Stimulated activated effector memory CD8-positive, alpha-beta T cell treated with anti-CD3 and anti-CD28 coated beads, Interleukin-12 subunit alpha, Interleukin-12 subunit beta, amount 100 ng/mL, for 72 hours (primary cell): ENCODE results near the gene DUSP10.
A peak's percentile ranks its signal among the peaks of the same experiment; 100 is the strongest.

Experiments used
- ATAC-seq: fragments of 150-1000 bp; cut with Tn5 transposase; 2 replicates; pipeline ENCODE4 v1.10.0; 2021
- DNase-seq, 2 donors: peaks; one replicate each; pipeline ENCODE4 v3.0.0; 2021 to 2022; ENCODE audit warnings: low spot score in 2 of 2
- H3K27ac Mint-ChIP-seq: one replicate; pipeline ENCODE4 v1.8.0; 2022; ENCODE audit warnings: mild to moderate bottlenecking, mixed read lengths
- H3K36me3 Mint-ChIP-seq: one replicate; pipeline ENCODE4 v1.8.0; 2022; ENCODE audit warnings: mild to moderate bottlenecking, mixed read lengths
- H3K4me1 Mint-ChIP-seq: one replicate; pipeline ENCODE4 v1.8.0; 2022; ENCODE audit warnings: mixed read lengths
- H3K4me3 Mint-ChIP-seq: one replicate; pipeline ENCODE4 v1.8.0; 2022; ENCODE audit warnings: mild to moderate bottlenecking, mixed read lengths
- H3K9me3 Mint-ChIP-seq: one replicate; pipeline ENCODE4 v1.8.0; 2022; ENCODE audit warnings: mixed read lengths

DUSP10 gene

DNA sequence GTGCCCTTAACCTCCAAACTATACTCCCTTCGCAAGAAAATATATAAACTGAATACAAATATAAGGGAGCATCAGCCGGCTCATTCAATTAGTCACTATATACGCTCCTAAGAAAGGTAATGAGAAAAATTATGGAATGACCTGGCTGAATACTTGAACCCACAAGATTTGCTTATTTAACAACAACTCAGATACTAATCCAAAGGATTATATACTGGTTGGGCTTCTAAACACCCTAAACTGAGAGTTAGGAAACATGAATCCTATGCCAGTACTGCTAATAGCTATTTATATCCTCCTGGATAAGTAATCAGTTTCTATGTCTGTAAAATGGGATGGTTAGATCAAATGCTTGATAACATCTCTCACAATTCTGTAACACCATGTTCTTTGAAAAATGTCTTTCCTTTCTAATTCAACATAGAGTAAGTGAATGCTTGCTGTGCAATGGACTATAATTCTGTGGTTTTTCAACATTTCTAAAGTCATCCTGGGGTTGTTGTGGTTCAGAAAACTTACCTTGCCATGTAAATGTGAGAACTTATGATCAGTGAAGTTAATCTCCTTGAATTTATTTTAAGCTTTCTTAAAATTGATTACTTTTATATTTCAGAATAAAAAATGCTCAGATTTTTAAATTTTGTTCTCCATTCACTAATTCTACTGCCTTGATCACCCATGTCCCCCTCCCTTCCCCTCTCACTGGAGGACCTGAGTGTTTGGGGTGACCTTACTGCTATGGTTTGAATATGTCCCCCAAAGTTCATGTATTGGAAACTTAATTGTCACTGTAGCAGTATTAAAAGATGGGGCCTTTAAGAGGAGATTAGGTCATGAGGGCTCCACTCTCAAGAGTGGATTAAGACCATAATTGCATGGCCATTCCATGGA lies 14.5 kb downstream of the DUSP10 start:
- ATAC-seq (peak; percentile 53), DNase-seq (no peak)
- Mint-ChIP-seq H3K36me3 (peaks cover 11% of the 10 kb centered on the region), H3K27ac (peak overlapping the region; percentile 94), H3K4me3 (peak overlapping the region; percentile 66), H3K4me1 (peaks cover 76% of the 10 kb centered on the region), H3K9me3 (no peaks in the 10 kb centered on the region)

DNA sequence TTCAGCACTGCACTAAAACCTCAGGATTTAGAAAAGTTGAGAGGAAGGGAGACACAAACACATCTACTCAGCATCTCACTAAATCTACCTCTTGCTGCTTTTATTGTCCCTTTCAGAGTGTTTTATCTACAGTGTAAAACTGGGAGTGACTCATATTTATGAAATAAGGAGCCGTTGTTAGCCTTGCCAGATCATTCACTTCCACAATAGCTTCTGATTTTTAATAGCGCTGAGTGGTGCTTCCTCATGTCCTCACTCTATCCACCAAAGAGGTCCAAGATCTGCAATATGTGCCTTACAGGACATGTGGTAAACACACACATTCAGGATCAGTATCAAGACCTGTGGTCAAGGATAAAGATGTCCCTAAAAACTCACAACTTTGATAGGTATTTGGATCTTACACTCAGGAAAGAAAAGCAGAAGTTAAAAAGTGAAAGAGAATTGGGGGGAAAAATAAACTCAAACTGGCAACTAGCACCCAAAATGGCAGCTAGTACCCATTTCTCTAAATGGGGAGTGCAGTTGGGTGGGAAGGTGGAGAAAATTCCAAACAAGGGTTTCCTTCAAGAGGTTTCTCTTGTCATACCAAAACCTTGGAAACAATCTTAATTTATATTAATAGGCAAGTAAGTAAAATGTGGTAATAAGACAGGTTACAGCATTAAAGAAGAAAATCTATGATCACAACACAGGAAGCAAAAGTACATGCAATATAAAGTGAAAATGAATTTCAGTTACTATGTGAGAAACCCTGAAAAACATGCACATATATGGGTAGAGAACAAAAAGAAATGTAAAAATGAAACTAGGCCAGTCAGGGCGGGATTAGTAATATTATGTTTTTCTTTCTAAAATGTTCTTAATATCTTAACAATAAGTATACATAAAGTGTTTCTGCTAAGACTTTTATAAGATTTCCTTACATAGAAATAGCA lies 15.9 kb downstream of the DUSP10 start:
- ATAC-seq (peak; percentile 84), DNase-seq (no peak)
- Mint-ChIP-seq H3K36me3 (peaks cover 15% of the 10 kb centered on the region), H3K9me3 (no peaks in the 10 kb centered on the region), H3K4me3 (peak overlapping the region; percentile 66), H3K27ac (peak overlapping the region; percentile 94), H3K4me1 (peaks cover 82% of the 10 kb centered on the region)

GRCh38 chr1:221724931-221725605 lies 16.8 kb downstream of the DUSP10 start:
- ATAC-seq = no peak
- H3K27ac Mint-ChIP-seq = peak overlapping the region; percentile 94
- H3K9me3 Mint-ChIP-seq = no peaks in the 10 kb centered on the region
- peak overlapping the region; percentile 66 for H3K4me3 Mint-ChIP-seq
- H3K4me1 Mint-ChIP-seq = peaks cover 89% of the 10 kb centered on the region
- DNase-seq = peak in 1 of 2 donors; percentile 48
- H3K36me3 Mint-ChIP-seq = peaks cover 15% of the 10 kb centered on the region

DNA sequence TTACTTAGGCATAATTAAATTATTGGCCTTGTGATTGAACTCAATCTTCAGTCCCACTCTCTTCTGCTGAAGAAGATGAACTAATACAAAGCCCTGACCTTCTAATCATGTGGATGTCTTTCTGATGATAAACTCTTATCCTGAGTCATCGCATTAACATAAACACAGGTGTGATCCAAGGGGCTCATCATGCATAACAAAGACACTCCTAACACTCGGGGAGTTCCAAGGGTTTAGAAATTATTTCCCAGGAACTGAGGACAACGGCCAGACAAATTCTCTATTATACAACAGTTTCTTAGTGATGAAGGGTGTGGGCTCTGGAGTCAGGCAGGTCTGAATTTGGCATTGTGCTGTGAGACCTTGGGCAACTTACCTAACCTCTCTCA lies 18.0 kb downstream of the DUSP10 start:
- ATAC-seq = no peak
- DNase-seq = no peak
- Mint-ChIP-seq H3K27ac (no peak overlapping the region), H3K36me3 (peaks cover 15% of the 10 kb centered on the region), H3K4me3 (no peak overlapping the region), H3K9me3 (no peaks in the 10 kb centered on the region), H3K4me1 (peaks cover 80% of the 10 kb centered on the region)

- no peaks in the 10 kb centered on the region for H3K9me3 Mint-ChIP-seq
- ATAC-seq = peak; percentile 75
- no peak for DNase-seq
- H3K4me3 Mint-ChIP-seq = no peak overlapping the region
- peaks cover 15% of the 10 kb centered on the region for H3K36me3 Mint-ChIP-seq
- peaks cover 74% of the 10 kb centered on the region for H3K4me1 Mint-ChIP-seq
- H3K27ac Mint-ChIP-seq = no peak overlapping the region
These were observed 18.7 kb downstream of the DUSP10 start for GRCh38 chr1:221723018-221723847.

DNA sequence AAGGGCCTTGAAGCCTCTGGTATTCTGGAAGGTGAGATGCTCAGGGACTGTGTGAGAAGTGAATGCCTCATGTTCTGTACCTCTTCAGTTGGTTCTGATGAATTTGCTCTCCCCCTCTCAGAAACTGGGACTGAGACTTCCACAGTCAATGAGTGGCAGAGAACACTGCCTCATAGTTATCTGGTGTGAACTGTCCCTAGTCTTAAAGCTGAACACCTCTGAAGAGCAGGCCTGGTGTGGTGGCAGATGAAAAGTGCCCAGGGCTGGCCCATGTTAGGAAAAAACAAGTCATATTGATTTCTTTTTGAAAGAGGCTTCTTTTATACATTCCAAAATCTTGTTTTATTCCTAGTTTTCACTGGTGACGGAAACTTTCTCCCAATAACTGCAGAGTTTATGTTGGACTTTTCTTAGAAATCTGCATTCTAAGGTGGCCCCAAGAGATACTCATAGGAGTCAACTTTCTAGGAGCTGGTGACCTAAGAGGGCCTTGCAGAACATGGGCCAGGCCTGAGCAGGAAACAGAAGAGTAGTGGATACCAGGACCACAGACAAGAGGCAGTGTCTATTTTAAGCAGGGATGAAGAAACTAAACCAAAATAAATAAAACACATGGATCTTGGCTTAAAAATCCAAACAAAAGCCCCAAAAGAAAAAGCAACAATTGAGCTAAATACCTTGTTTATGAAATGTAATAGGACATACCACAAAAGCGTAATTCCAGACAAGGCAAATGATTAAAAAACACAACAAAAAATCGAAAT lies 19.5 kb downstream of the DUSP10 start:
- peaks cover 66% of the 10 kb centered on the region for H3K4me1 Mint-ChIP-seq
- no peak overlapping the region for H3K4me3 Mint-ChIP-seq
- H3K9me3 Mint-ChIP-seq = no peaks in the 10 kb centered on the region

DNA sequence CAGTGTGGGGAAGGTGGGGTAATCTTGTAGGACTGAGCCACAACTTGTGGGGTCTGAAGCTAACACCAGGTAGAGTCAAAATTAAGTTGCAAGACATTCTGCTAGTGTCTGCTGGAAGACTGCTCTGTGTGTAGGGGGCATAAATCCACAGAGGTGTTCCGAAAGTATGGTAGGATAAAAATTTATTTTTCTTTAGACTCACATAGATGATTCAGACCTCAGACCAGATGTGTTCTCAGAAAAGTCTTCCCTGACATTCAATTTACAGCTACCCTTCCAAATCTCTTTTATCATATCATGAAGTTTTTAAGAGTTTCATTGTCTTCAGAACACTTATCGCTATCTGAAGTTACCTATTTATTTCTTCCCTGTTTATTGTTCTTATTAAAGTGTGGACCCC lies 21.3 kb downstream of the DUSP10 start:
- Mint-ChIP-seq H3K36me3 (peaks cover 15% of the 10 kb centered on the region), H3K27ac (no peak overlapping the region), H3K4me1 (peaks cover 65% of the 10 kb centered on the region), H3K4me3 (no peak overlapping the region), H3K9me3 (no peaks in the 10 kb centered on the region)
- DNase-seq (no peak), ATAC-seq (no peak)

More for the DNA sequence above, 19.5 kb downstream of the DUSP10 start:
- DNase-seq (peak in 1 of 2 donors; percentile 35), ATAC-seq (no peak)
- Mint-ChIP-seq H3K27ac (peak overlapping the region; percentile 67), H3K36me3 (peaks cover 15% of the 10 kb centered on the region)

DNA sequence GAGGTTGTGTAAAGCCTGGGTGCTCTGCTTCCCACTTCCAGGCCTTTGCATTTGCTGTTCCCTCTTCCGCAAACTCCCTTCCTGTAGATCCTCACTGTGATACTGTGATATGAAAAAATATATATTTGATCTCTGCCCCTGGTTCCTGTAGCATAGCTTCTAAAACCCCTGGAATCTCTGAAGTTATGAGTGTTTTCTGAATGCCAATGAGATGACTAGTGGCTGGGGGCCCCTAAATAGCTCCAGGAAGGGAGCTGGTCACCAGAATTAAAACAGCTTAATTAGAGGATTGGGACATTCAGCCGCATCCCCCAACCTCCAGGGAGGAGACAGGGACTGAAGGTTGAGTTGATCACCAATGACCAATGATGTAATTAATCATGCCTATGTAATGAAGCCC lies 21.9 kb downstream of the DUSP10 start:
- Mint-ChIP-seq H3K9me3 (no peaks in the 10 kb centered on the region), H3K4me3 (no peak overlapping the region), H3K36me3 (peaks cover 14% of the 10 kb centered on the region), H3K27ac (no peak overlapping the region), H3K4me1 (peaks cover 67% of the 10 kb centered on the region)
- DNase-seq (no peak), ATAC-seq (no peak)

GRCh38 chr1:221719278-221719597 lies 22.7 kb downstream of the DUSP10 start:
- H3K4me1 Mint-ChIP-seq = peaks cover 69% of the 10 kb centered on the region
- no peak for ATAC-seq
- no peak overlapping the region for H3K27ac Mint-ChIP-seq
- H3K9me3 Mint-ChIP-seq = no peaks in the 10 kb centered on the region
- H3K4me3 Mint-ChIP-seq = no peak overlapping the region
- no peak for DNase-seq
- peaks cover 9% of the 10 kb centered on the region for H3K36me3 Mint-ChIP-seq

DNA sequence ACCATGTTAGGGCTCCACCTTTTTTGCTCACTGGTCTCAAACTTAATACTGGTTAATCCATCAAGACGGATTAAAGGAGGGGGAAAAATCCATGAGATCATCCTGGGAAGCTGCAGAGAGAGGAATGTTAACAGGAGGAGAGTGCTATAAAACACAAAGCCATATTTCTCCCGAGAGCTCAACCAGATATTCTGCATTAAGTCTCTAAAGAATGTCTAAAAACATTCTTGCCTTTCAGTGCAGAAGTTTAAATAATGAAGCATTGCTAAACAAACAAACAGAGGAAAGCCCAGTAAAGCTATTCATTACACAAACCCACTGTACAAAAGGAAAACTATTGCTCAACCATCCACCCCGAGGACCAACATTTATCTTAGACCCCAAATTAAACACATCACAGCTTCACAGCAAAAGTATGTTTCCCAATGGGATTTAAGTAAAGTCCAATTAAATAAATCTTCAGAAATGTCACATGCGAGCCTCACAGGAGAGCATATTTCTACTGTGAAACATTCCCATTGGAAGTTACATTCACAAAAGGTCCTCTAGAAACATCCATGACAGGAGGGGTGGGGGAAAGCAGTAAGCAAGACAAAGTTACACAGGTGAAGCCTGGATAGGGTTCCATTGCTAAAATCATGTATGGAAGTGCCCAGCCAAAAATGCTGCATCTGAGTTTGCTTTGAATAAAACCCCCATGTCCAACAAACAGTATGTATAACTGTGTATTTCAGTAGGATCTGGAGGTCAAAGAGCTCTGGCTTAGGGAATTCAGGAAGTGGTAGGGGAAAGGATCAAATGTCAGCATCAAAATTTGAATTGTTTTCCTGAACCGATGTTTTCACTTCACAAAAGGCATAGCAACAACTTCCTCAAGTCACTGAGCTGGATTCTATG lies 23.3 kb downstream of the DUSP10 start:
- ATAC-seq (no peak), DNase-seq (no peak)
- H3K36me3 Mint-ChIP-seq = peaks cover 9% of the 10 kb centered on the region
- peaks cover 71% of the 10 kb centered on the region for H3K4me1 Mint-ChIP-seq
- no peak overlapping the region for H3K27ac Mint-ChIP-seq
- H3K4me3 Mint-ChIP-seq = no peak overlapping the region
- H3K9me3 Mint-ChIP-seq = no peaks in the 10 kb centered on the region

GRCh38 chr1:221717485-221717853 lies 24.4 kb downstream of the DUSP10 start:
- Mint-ChIP-seq H3K36me3 (peaks cover 4% of the 10 kb centered on the region), H3K27ac (no peak overlapping the region)

GRCh38 chr1:221716713-221717484 lies 25.0 kb downstream of the DUSP10 start:
- Mint-ChIP-seq H3K4me3 (no peak overlapping the region), H3K9me3 (no peaks in the 10 kb centered on the region), H3K4me1 (peaks cover 71% of the 10 kb centered on the region), H3K36me3 (no peaks in the 10 kb centered on the region), H3K27ac (no peak overlapping the region)
- no peak for ATAC-seq
- DNase-seq = no peak

More at GRCh38 chr1:221717485-221717853, 24.4 kb downstream of the DUSP10 start:
- no peak for ATAC-seq
- Mint-ChIP-seq H3K4me3 (no peak overlapping the region), H3K9me3 (no peaks in the 10 kb centered on the region), H3K4me1 (peaks cover 71% of the 10 kb centered on the region)
- no peak for DNase-seq
